ENCODE data around the gene CTDSP1. TPM values are rescaled to one million over a fixed set of nuclear protein-coding genes. Genes with fewer than 3 reads are reported as not detected.
A peak's percentile ranks its signal among the peaks of the same experiment; 100 is the strongest.

CTDSP1 gene
- total RNA-seq, 1 experiment from 2014 or later: 36.3 TPM

DNA sequence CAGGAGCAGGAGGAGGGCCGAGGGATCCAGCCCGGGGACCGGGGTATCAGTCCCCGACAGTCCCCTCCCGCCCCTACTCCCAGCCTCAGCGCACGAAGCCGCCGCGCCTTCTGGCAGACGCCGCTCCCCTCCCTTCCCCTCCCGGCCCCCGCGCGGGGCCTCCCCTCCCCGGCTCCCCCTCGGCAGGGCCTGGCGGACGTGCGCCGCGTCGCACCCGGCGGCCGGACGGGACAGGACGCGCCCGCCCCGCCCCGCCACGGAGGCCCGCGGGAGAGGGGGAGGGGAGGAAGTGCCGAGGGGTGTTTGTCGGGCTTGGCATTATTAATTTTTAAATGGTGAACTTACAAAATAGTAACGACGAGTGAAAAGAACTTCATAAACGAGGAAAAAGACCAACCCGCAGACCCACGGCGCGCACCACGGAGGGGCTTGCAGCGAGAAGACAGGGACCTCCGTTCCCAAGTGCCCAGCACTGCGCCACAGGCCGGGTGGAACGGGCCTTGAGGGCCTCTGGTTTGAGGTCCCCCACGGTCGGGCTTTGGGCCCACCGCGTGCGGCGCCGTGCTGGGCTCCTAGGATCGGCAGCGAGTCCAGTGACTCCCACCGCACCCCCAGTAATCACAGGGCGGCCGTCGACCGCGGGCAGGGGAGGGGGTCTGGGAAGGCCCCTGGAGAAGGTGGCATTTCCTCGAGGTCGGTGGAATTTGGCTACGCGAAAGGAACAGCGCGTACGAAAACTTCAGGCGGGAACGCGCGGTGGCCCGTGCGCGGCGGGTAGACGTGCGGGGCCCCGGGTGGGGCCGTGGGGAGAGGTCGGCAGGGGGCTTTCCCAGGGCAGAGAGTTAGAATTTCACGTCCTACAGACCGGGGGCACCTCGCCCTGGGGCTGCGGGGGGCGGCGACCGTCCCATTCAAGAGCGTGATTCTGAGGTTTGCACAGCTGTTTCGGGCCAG is 954 bp upstream of the CTDSP1 start:
- DNase-seq (ENCODE audit: low read depth): peak; percentile 71

DNA sequence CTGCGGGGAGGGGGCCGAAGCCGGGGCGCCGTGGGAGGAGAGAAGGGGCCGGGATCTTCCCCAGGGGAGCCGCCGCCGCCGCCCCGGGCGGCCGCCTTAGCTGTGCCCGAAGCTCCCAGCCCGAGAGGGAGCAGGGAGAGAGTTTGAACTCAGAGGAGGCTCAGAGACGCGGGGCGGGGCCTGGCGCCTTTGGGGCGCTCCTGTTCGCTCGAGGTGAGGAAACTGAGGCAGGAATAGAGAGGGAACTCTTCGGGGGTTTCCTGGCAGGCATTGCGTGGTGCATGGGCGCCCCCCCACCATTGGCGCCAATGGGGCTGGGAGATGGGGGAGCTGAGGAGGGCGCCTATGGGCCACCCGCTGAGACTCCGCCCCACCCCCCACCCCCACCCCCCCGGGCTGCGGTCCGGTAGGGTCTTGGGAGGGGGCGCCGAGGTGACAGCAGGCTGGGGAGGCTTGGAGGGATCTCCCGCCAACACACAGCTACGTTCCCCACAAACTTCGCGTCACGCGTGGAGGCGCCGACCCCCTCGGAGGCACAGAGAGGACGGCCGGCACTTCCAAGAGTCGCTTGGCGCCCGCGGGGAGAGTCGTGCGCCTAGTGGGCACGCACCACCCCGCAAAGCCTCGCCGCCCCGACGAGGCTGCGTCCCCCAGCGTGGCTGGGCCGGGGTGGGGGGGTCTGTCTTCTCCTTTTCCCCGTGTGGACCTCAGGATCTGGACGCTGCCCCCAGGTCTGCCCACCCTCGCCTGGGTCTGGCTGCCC is 680 bp downstream of the CTDSP1 start:
- peak; percentile 34 for DNase-seq (ENCODE audit: low read depth)

GRCh38 chr2:218400930-218401881 is 1.5 kb downstream of the CTDSP1 start:
- DNase-seq (ENCODE audit: low read depth): no peak

GRCh38 chr2:218401890-218402289 is 2.2 kb downstream of the CTDSP1 start:
- no peak for DNase-seq (ENCODE audit: low read depth)

DNA sequence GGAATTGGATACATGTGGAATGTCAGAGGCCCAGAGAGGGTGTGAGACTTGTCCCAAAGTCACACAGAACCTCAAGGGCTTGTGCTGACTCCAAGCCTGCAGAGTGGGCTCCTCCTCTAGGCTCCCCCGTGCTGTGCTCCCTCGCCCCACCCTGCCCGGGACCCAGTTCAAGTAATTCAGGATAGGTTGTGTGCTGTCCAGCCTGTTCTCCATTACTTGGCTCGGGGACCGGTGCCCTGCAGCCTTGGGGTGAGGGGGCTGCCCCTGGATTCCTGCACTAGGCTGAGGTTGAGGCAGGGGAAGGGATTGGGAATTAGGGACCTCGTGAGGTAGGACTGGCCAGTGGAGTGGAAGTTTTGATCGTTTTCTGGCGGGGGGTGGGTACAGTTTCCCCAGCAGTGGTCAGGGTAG is 2.8 kb downstream of the CTDSP1 start:
- no peak for DNase-seq (ENCODE audit: low read depth)

GRCh38 chr2:218402911-218403411 is 3.3 kb downstream of the CTDSP1 start:
- DNase-seq (ENCODE audit: low read depth): no peak

- no peak for DNase-seq (ENCODE audit: low read depth)
These were observed 4.1 kb downstream of the CTDSP1 start for GRCh38 chr2:218403810-218404209.

- DNase-seq (ENCODE audit: low read depth): no peak
These were observed 4.8 kb downstream of the CTDSP1 start for GRCh38 chr2:218404351-218405085.

DNA sequence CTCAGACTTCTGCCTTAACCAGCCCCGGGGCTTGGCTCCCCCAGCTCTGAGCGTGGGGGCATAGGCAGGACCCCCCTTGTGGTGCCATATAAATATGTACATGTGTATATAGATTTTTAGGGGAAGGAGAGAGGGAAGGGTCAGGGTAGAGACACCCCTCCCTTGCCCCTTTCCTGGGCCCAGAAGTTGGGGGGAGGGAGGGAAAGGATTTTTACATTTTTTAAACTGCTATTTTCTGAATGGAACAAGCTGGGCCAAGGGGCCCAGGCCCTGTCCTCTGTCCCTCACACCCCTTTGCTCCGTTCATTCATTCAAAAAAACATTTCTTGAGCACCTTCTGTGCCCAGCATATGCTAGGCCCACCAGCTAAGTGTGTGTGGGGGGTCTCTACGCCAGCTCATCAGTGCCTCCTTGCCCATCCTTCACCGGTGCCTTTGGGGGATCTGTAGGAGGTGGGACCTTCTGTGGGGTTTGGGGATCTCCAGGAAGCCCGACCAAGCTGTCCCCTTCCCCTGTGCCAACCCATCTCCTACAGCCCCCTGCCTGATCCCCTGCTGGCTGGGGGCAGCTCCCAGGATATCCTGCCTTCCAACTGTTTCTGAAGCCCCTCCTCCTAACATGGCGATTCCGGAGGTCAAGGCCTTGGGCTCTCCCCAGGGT is 5.5 kb downstream of the CTDSP1 start:
- no peak for DNase-seq (ENCODE audit: low read depth)

- DNase-seq (ENCODE audit: low read depth): no peak
These were observed 6.1 kb downstream of the CTDSP1 start for GRCh38 chr2:218405746-218406208.

DNA sequence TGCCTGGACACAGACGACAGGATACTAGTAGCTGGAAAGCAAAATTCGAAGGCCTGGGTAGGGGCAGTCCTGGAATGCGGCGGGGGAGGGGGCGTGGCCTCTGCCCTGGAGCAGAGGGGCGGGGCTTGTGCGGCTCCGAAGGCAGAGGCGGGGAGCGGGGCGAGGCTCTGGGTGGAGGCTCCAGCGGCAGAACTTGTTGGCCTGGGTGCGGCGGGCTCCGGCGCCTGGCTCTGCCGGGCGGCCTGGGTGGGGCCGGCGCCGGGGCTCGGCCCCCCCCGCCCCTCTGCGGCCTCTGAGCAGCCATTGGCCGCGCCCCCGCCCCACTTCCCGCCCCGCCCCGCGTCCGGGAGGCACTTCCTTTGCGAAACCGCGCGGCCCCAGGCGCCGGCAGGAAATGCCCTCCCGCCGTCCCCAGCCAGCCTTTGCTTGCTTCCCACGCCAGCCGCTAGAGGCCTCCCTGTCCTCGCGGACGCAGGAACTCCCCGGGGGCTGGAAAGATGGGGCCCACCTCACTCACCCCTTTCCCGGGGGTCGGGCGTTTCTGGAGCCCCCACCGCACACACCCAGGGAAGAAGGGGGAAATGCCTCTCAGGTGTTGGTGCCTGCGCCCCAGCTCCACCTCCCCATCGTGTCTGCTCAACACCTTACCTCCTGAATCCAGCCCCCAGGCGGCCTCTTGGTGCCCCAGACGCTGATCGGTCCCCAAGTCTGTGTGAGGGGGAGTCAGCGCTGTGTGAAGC is 6.7 kb downstream of the CTDSP1 start:
- peak; percentile 96 for DNase-seq (ENCODE audit: low read depth)

- peak; percentile 42 for DNase-seq (ENCODE audit: low read depth)
These were observed 7.4 kb downstream of the CTDSP1 start for GRCh38 chr2:218406949-218407618.

DNA sequence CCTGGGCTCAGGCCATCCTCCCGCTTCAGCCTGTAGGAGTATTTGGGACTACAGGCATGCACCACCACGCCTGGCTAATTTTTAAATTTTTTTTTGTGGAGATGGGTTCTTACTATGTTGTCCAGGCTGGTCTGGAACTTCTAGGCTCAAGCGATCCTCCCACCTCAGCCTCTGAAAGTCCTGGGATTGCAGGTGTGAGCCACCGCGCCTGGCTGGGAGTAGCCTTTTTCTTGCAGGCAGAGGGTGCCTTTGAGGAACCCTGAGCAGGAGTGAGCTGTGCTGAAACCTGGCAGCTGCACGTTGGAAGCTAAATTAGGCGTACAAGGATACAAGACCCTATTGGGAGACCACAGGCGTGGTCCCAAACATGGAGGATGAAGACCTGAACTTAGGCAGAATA is 8.0 kb downstream of the CTDSP1 start:
- no peak for DNase-seq (ENCODE audit: low read depth)

GRCh38 chr2:218418321-218418716 is 18.7 kb downstream of the CTDSP1 start:
- no peak for DNase-seq (ENCODE audit: low read depth)

- no peak for DNase-seq (ENCODE audit: low read depth)
These were observed 19.2 kb downstream of the CTDSP1 start, which contains the start of gene VIL1 for GRCh38 chr2:218418717-218419458. TSS of gene VIL1 (plus strand) at chr2:218419123. CDS start at chr2:218423779, 4,656 bp downstream.

DNA sequence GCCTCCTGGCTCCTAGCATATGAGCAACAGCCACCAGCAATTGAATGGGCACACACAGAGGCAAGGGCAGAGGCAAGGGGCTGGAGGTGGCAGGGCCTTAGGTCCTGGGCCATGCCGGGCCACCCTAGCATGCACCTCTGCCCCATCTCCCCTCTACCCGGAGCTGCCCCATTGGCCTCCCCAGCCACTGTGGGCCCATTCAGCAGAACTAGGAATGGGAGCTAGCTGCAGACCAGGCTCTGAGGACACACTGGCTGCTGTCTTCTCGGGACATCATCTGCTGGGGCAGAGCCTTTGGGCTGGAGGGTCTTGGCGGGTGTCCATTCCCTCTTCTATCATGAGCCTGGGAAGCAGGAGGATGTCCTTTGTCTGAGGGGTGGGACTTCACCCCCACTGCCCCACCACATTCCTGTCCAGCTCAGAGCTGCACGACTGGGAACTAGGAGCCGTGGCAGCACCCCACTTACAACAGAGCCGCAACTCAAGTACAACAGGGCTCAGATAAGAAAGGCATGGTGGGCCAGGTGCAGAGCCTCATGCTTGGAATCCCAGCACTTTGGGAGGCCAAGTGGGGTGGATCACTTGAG is 20.1 kb downstream of the CTDSP1 start:
- DNase-seq (ENCODE audit: low read depth): no peak

- no peak for DNase-seq (ENCODE audit: low read depth)
These were observed 21.4 kb downstream of the CTDSP1 start for GRCh38 chr2:218421027-218421426.
